ENCODE results near the gene ADM2. TPM values are rescaled to one million over a fixed set of nuclear protein-coding genes. Genes with fewer than 3 reads are reported as not detected.
"Not testable (repeated sequence)": the region's sequence is repeated elsewhere in the genome, so short reads cannot be mapped to it uniquely, and the experiment has no call there.

Gene ADM2
- total RNA-seq, 1 donor from 2014 or later: 37.6 TPM

GRCh38 chr22:50516068-50516467 is 34.7 kb downstream of the ADM2 start:
- H3K4me1 Mint-ChIP-seq (ENCODE audit: low read depth, unreplicated experiment): no peaks in the 10 kb centered on the region
- no peak for TF ChIP-seq CTCF (IDR thresholded peaks at IDR 0.05; ENCODE audit: partially characterized antibody, unreplicated experiment)
- no peak overlapping the region for H3K4me3 Mint-ChIP-seq (ENCODE audit: unreplicated experiment)
- no peak for DNase-seq
- H3K36me3 Mint-ChIP-seq (ENCODE audit: unreplicated experiment): no peaks in the 10 kb centered on the region
- peaks cover 5% of the 10 kb centered on the region for H3K9me3 Mint-ChIP-seq (ENCODE audit: unreplicated experiment)
- no peak overlapping the region for H3K27ac Mint-ChIP-seq (ENCODE audit: unreplicated experiment)
- H3K27me3 Mint-ChIP-seq (ENCODE audit: unreplicated experiment): peaks cover 8% of the 10 kb centered on the region

- Mint-ChIP-seq H3K27ac (ENCODE audit: unreplicated experiment) (no peak overlapping the region), H3K4me1 (ENCODE audit: low read depth, unreplicated experiment) (no peaks in the 10 kb centered on the region), H3K27me3 (ENCODE audit: unreplicated experiment) (peaks cover 8% of the 10 kb centered on the region), H3K9me3 (ENCODE audit: unreplicated experiment) (peaks cover 5% of the 10 kb centered on the region), H3K4me3 (ENCODE audit: unreplicated experiment) (no peak overlapping the region), H3K36me3 (ENCODE audit: unreplicated experiment) (no peaks in the 10 kb centered on the region)
- TF ChIP-seq CTCF (IDR thresholded peaks at IDR 0.05; ENCODE audit: partially characterized antibody, unreplicated experiment): no peak
- no peak for DNase-seq
These were observed 35.5 kb downstream of the ADM2 start for GRCh38 chr22:50516891-50517290.

- H3K9me3 Mint-ChIP-seq (ENCODE audit: unreplicated experiment): peaks cover 5% of the 10 kb centered on the region
- H3K36me3 Mint-ChIP-seq (ENCODE audit: unreplicated experiment): no peaks in the 10 kb centered on the region
- TF ChIP-seq CTCF (IDR thresholded peaks at IDR 0.05; ENCODE audit: partially characterized antibody, unreplicated experiment): no peak
- DNase-seq: no peak
- H3K4me1 Mint-ChIP-seq (ENCODE audit: low read depth, unreplicated experiment): no peaks in the 10 kb centered on the region
- peaks cover 8% of the 10 kb centered on the region for H3K27me3 Mint-ChIP-seq (ENCODE audit: unreplicated experiment)
- H3K27ac Mint-ChIP-seq (ENCODE audit: unreplicated experiment): no peak overlapping the region
- no peak overlapping the region for H3K4me3 Mint-ChIP-seq (ENCODE audit: unreplicated experiment)
These were observed 36.3 kb downstream of the ADM2 start for GRCh38 chr22:50517495-50518260.

- Mint-ChIP-seq H3K36me3 (ENCODE audit: unreplicated experiment) (no peaks in the 10 kb centered on the region), H3K4me3 (ENCODE audit: unreplicated experiment) (no peak overlapping the region), H3K27me3 (ENCODE audit: unreplicated experiment) (peaks cover 8% of the 10 kb centered on the region), H3K4me1 (ENCODE audit: low read depth, unreplicated experiment) (no peaks in the 10 kb centered on the region), H3K9me3 (ENCODE audit: unreplicated experiment) (peaks cover 5% of the 10 kb centered on the region), H3K27ac (ENCODE audit: unreplicated experiment) (no peak overlapping the region)
- no peak for DNase-seq
- TF ChIP-seq CTCF (IDR thresholded peaks at IDR 0.05; ENCODE audit: partially characterized antibody, unreplicated experiment): no peak
These were observed 37.3 kb downstream of the ADM2 start for GRCh38 chr22:50518606-50519005.

GRCh38 chr22:50519151-50519550 is 37.8 kb downstream of the ADM2 start:
- Mint-ChIP-seq H3K4me3 (ENCODE audit: unreplicated experiment) (no peak overlapping the region), H3K27me3 (ENCODE audit: unreplicated experiment) (peaks cover 6% of the 10 kb centered on the region), H3K36me3 (ENCODE audit: unreplicated experiment) (no peaks in the 10 kb centered on the region), H3K4me1 (ENCODE audit: low read depth, unreplicated experiment) (no peaks in the 10 kb centered on the region), H3K27ac (ENCODE audit: unreplicated experiment) (no peak overlapping the region), H3K9me3 (ENCODE audit: unreplicated experiment) (peaks cover 5% of the 10 kb centered on the region)
- no peak for DNase-seq
- no peak for TF ChIP-seq CTCF (IDR thresholded peaks at IDR 0.05; ENCODE audit: partially characterized antibody, unreplicated experiment)

GRCh38 chr22:50520184-50520583 is 38.8 kb downstream of the ADM2 start:
- not testable (repeated sequence) for H3K36me3 Mint-ChIP-seq (ENCODE audit: unreplicated experiment); H3K4me1 Mint-ChIP-seq (ENCODE audit: low read depth, unreplicated experiment); DNase-seq; H3K9me3 Mint-ChIP-seq (ENCODE audit: unreplicated experiment); H3K4me3 Mint-ChIP-seq (ENCODE audit: unreplicated experiment); H3K27ac Mint-ChIP-seq (ENCODE audit: unreplicated experiment)
- H3K27me3 Mint-ChIP-seq (ENCODE audit: unreplicated experiment): peaks cover 10% of the 10 kb centered on the region

All from glutamatergic neuron (in vitro differentiated cells).